Vagina (tissue), 2 donors: ENCODE measurements around the gene TAF1B.

ENCODE experiments used
- CTCF ChIP-seq, 3 experiments: fragments of 450-650 bp in 2 of 3; fragments of 200-600 bp in 1 of 3; sonication (generic) in 1 of 3; IDR thresholded peaks; one replicate each; pipeline ENCODE4 v1.5.1; 2017 to 2019; ENCODE audit warnings: antibody characterized with exemption in 3 of 3, mild to moderate bottlenecking in 2 of 3, moderate library complexity in 2 of 3
- POLR2A ChIP-seq, 2 donors: fragments of 450-650 bp; IDR thresholded peaks; one replicate each; pipeline ENCODE4 v1.6.1; 2017; ENCODE audit warnings: antibody characterized with exemption in 2 of 2, mild to moderate bottlenecking in 2 of 2, moderate library complexity in 2 of 2

GRCh38 chr2:9964334-9964980, 121.2 kb downstream of the TAF1B start:
- TF ChIP-seq CTCF (IDR thresholded peaks at IDR 0.05): no peak
- TF ChIP-seq POLR2A (IDR thresholded peaks at IDR 0.05): no peak
